Activated T-helper 2 cell treated with anti-CD3 and anti-CD28 coated beads, Interferon-gamma antibody, Interleukin-2, Interleukin-4, amounts not matched to agents 10 μg/mL and 5 μg/mL and 100 μg/mL, durations not matched to agents 14 hours and 24 hours and 36 hours (primary cell): ENCODE results near the gene MAP1LC3A. TPM values are rescaled to one million over a fixed set of nuclear protein-coding genes. Genes with fewer than 3 reads are reported as not detected.
A peak's percentile ranks its signal among the peaks of the same experiment; 100 is the strongest.
"Not testable (repeated sequence)": the region's sequence is repeated elsewhere in the genome, so short reads cannot be mapped to it uniquely, and the experiment has no call there.

Source experiments
- DNase-seq: peaks from one replicate; pipeline ENCODE4 v3.0.0; 2021; ENCODE audit warnings: low spot score
- H3K27ac Mint-ChIP-seq: one replicate; pipeline ENCODE4 v1.8.0; 2021; ENCODE audit warnings: mixed read lengths
- H3K27me3 Mint-ChIP-seq: one replicate; pipeline ENCODE4 v1.8.0; 2021; ENCODE audit warnings: low read depth, mixed read lengths
- H3K36me3 Mint-ChIP-seq: one replicate; pipeline ENCODE4 v1.8.0; 2021; ENCODE audit warnings: low read depth, mixed read lengths
- H3K4me1 Mint-ChIP-seq: one replicate; pipeline ENCODE4 v1.8.0; 2021; ENCODE audit warnings: low read depth, mixed read lengths
- H3K4me3 Mint-ChIP-seq: one replicate; pipeline ENCODE4 v1.8.0; 2021; ENCODE audit warnings: low read depth, mild to moderate bottlenecking, moderate library complexity, mixed read lengths
- H3K9me3 Mint-ChIP-seq: one replicate; pipeline ENCODE4 v1.8.0; 2021; ENCODE audit warnings: mixed read lengths
- intact Hi-C: fragments of 100-400 bp; cut with micrococcal nuclease; formaldehyde crosslinking; loops from one replicate; pipeline ENCODE4 v1.15.1; 2023
- total RNA-seq: library from RNA; stranded (reverse); gene quantifications from 2 replicates; pipeline ENCODE4 v1.2.3, GENCODE V29; 2022

The MAP1LC3A gene
- 2.4 and 3.3 TPM in 2 replicates for total RNA-seq

DNA sequence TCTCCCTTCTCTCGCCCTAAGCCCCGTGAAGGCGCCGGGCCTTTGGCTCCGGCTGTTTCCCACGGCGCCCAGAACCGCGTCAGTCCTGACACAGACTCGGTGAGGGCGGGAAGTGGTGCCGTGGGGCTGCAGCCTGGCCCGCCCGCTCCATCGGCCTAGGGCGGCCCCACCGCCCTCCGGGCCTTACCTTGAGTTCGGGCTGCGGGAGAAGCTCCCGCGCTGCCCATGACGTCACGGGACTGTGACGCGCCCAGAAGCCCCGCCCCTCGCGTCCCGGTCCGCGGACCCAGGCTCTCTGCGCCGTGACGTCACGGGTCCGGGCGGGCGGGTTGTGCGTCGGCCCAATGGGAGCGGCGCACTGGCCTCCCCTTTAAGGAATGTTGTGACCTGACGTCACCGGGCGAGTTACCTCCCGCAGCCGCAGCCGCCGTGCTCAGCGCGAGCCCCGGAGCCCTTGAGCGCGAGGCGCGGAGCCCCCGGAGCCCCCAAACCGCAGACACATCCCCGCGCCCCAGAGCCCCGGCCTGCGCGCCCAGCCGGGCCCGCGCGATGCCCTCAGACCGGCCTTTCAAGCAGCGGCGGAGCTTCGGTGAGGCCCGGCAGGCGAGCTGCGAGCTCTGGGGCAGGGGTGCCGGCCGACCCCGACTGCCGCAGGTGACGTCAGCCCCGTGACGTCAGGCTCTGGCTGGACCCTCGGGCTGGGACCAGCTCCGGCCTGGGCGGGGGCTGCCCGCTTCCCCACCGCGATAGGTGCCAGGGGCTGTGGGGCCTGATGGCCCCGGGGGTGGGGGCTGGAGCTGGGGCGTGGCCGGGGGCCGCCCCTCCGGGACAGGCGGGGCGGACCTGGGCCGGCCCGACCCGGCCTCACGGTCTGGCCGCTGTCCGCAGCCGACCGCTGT, at the start of gene MAP1LC3A:
Gene MAP1LC3A, plus strand, starts transcription at position 399 of the 899 bp plus-strand sequence. Its CDS starts 151 bp downstream, at position 550.
- Mint-ChIP-seq H3K27me3 (no peaks in the 10 kb centered on the region), H3K4me3 (peak within 1 kb of the TSS; percentile 86), H3K36me3 (peaks cover 2% of the 10 kb centered on the region), H3K27ac (peak within 1 kb of the TSS; percentile 84), H3K4me1 (peaks cover 10% of the 10 kb centered on the region), H3K9me3 (no peaks in the 10 kb centered on the region)
- peak; percentile 89 for DNase-seq
- intact Hi-C loops: no loop called here

GRCh38 chr20:34510575-34510974, 47.9 kb upstream of the MAP1LC3A start:
- Mint-ChIP-seq H3K27me3 (no peaks in the 10 kb centered on the region), H3K36me3 (peaks cover 21% of the 10 kb centered on the region)
- intact Hi-C loops: loop anchor here (10.0 kb wide), 1 partner anchor 516 kb away; the partner anchor contains the start of gene RALY

GRCh38 chr20:34511891-34512265, 46.6 kb upstream of the MAP1LC3A start:
- Mint-ChIP-seq H3K9me3 (no peaks in the 10 kb centered on the region), H3K36me3 (peaks cover 18% of the 10 kb centered on the region), H3K27me3 (no peaks in the 10 kb centered on the region), H3K4me3 (no peak overlapping the region), H3K4me1 (peaks cover 9% of the 10 kb centered on the region), H3K27ac (no peak overlapping the region)
- no peak for DNase-seq
- intact Hi-C loops: loop anchor here (10.0 kb wide), 1 partner anchor 517 kb away; the partner anchor contains the start of gene RALY

More at GRCh38 chr20:34510575-34510974, 47.9 kb upstream of the MAP1LC3A start:
- Mint-ChIP-seq H3K9me3 (no peaks in the 10 kb centered on the region), H3K4me3 (no peak overlapping the region), H3K4me1 (peaks cover 9% of the 10 kb centered on the region), H3K27ac (no peak overlapping the region)
- no peak for DNase-seq

DNA sequence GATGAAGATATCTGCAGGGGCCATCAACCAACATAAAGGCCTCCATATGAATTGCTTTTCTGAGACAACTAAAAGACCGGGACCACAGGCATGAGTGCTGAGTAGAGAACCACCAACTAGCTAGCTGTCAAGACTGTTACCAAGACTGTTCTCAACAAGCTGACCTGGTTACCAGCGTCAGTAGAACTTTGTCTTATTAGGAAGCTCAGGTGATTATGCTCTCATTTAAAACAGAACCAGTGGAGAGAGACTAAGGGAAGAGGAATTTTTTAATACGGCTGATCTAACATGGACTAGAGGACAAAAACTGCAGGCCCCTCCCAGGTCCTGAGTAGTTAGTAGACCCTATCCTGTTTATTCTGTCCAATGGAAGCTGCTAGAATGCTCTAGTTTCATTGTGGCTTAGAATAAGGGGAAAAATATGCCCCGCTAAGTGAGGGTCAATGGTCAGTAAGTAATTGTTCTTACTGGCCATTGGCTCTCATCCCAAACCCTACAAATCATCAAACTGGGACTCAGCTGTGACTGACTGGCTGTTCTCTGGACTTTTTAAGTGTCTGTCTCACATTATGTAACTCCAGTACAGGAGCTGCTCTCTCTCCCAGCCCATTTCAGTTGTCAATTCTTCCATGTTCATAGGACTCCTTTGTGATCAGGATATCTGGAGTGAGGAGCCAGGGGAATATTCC, 46.1 kb upstream of the MAP1LC3A start:
- Mint-ChIP-seq H3K27me3 (no peaks in the 10 kb centered on the region), H3K36me3 (peaks cover 17% of the 10 kb centered on the region), H3K27ac (no peak overlapping the region), H3K4me1 (peaks cover 9% of the 10 kb centered on the region), H3K9me3 (no peaks in the 10 kb centered on the region), H3K4me3 (no peak overlapping the region)
- intact Hi-C loops: loop anchor here (10.0 kb wide), 1 partner anchor 518 kb away; the partner anchor contains the start of gene RALY
- no peak for DNase-seq

DNA sequence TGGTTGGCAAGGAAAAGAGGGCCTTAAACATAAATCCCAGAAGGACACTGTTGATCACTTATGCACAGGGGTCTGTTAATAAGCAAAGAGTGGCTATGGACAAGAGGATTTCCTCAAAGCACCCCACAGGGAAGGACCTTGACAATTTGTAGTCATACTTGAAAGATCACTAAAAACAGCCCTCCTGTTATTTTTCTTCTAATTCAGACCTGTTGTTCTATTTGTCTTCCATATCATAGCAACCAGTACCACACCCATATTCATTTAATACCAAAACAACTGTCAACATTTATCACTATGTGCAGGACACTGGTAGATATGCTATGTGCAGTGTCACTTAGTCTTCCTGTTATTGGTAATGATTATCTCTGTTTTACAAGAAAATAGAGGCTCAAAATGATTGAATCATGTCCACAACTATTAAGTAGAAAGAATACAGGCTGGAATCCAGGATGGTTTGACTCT, 45.5 kb upstream of the MAP1LC3A start:
- no peak for DNase-seq
- Mint-ChIP-seq H3K27ac (no peak overlapping the region), H3K27me3 (no peaks in the 10 kb centered on the region), H3K36me3 (peaks cover 15% of the 10 kb centered on the region), H3K4me3 (no peak overlapping the region), H3K4me1 (peaks cover 12% of the 10 kb centered on the region), H3K9me3 (no peaks in the 10 kb centered on the region)
- intact Hi-C loops: loop anchor here (10.0 kb wide), 1 partner anchor 518 kb away; the partner anchor contains the start of gene RALY

DNA sequence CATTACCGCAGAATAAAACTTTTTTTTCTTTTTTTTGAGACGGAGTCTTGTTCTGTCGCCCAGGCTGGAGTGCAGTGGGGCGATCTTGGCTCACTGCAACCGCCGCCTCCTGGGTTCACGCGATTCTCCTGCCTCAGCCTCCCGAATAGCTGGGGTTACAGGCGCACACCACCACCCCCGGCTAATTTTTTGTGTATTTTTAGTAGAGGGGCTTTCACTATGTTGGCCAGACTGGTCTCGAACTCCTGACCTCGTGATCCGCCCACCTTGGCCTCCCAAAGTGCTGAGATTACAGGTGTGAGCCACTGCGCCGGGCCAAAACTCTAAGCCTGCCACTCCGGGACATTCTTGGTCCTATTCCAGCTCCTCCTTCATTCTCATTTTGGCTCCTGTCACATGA, 44.5 kb upstream of the MAP1LC3A start:
- not testable (repeated sequence) for DNase-seq, H3K27ac Mint-ChIP-seq, H3K4me3 Mint-ChIP-seq, H3K27me3 Mint-ChIP-seq, H3K9me3 Mint-ChIP-seq
- Mint-ChIP-seq H3K36me3 (peaks cover 16% of the 10 kb centered on the region), H3K4me1 (peaks cover 20% of the 10 kb centered on the region)
- intact Hi-C loops: loop anchor here (10.0 kb wide), 1 partner anchor 519 kb away; the partner anchor contains the start of gene RALY

- no peaks in the 10 kb centered on the region for H3K9me3 Mint-ChIP-seq
- H3K27ac Mint-ChIP-seq: peak overlapping the region; percentile 96
- no peaks in the 10 kb centered on the region for H3K27me3 Mint-ChIP-seq
- DNase-seq: no peak
- H3K36me3 Mint-ChIP-seq: peaks cover 16% of the 10 kb centered on the region
- H3K4me1 Mint-ChIP-seq: peaks cover 22% of the 10 kb centered on the region
- intact Hi-C loops: loop anchor here (5.0 to 10.0 kb wide), 2 partner anchors 162 to 520 kb away; partner anchors contain the start of genes PIGU and RALY
- H3K4me3 Mint-ChIP-seq: peak overlapping the region; percentile 99
Measured at GRCh38 chr20:34514897-34515483, 43.5 kb upstream of the MAP1LC3A start.

DNA sequence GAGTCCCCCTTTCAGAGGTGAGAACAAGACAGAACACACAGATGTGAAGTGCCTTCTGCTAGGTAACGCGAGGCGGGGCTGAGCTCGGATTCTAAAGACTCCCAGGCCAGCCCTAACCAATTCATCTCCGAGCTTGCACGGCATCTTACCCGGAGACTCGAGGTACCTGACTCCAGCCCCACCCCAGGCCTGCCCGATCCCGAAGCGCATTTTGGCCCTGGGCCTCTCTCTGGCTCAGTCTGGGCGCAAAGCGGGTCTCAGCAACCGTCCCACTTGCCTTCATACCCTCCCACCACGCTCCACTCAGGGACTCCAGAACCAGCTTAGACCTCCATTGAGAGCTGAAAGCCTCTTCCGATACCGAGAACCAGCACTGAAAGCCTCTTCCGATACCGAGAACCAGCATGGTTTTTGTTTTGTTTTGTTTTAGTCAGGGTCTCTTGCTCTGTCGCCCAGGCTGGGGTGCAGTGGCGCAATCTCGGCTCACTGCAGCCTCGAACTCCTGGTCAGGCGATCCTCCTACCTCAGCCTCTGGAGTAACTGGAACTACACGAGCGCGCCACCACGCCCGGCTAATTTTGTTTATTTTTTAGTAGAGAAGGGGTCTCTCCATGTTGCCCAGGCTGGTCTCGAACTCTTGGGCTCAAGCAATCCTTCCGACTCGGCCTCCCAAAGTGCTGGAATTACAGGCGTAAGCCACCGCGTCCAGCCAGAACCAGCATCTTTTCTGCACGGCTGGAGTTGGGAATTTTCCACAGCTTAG, 42.9 kb upstream of the MAP1LC3A start:
- intact Hi-C loops: loop anchor here (1.0 to 10.0 kb wide), 6 partner anchors 153 to 521 kb away; partner anchors contain the start of genes AHCY, ITCH, PIGU and RALY
- Mint-ChIP-seq H3K4me3 (peak overlapping the region; percentile 99), H3K36me3 (peaks cover 18% of the 10 kb centered on the region), H3K4me1 (peaks cover 22% of the 10 kb centered on the region), H3K27me3 (no peaks in the 10 kb centered on the region), H3K27ac (peak overlapping the region; percentile 96), H3K9me3 (no peaks in the 10 kb centered on the region)
- peak; percentile 65 for DNase-seq

DNA sequence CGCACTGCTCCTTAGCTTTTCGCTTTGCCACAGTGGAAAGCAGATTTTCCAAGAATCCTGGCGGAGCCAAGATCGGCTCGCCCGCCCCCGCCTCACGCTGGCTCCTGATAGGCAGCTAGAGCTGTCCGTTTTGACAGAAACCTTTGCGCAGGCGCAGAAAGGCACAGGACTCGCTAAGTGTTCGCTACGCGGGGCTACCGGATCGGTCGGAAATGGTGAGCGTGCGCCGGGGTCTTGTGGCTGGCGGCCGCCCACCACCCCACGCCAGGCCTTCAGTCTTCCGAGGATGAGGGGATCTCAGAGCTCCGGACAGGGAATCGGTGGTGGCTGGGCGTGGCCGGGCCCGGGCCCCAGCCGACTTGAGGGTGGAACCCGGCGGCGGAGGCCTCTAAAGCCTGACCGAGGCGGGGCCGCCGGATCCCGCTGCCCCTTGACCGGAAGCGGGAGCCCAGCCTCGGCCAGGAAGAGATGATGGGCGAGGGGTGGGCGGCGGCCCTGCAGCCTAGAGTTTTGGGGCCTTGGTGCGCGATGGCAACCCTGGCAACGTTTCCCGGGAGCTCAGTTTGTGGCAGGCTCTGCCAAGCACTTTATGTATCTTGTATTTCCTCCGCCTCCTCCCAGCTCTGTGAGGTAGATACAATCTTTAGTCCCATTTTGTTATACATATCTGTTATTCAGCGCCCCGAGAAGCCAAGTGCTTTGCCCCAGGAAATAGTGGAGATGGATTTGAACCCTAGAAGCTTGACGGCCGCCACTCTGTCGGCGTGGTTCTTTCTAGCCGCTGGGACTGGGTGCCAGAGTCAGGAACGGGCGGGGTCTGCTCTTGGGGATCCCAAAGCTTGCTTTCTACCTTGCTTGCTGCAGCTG, 42.0 kb upstream of the MAP1LC3A start, which contains the start of gene DYNLRB1:
Gene DYNLRB1, plus strand, starts transcription at position 176 of the 867 bp plus-strand sequence. Its CDS starts 37 bp downstream, at position 213.
- Mint-ChIP-seq H3K27ac (peak within 1 kb of the TSS; percentile 96), H3K4me3 (peak within 1 kb of the TSS; percentile 99), H3K4me1 (peaks cover 22% of the 10 kb centered on the region), H3K36me3 (peaks cover 18% of the 10 kb centered on the region), H3K9me3 (no peaks in the 10 kb centered on the region), H3K27me3 (no peaks in the 10 kb centered on the region)
- intact Hi-C loops: loop anchor here (1.0 to 10.0 kb wide), 6 partner anchors 154 to 522 kb away; partner anchors contain the start of genes AHCY, ITCH, PIGU and RALY
- DNase-seq: peak; percentile 92

DNA sequence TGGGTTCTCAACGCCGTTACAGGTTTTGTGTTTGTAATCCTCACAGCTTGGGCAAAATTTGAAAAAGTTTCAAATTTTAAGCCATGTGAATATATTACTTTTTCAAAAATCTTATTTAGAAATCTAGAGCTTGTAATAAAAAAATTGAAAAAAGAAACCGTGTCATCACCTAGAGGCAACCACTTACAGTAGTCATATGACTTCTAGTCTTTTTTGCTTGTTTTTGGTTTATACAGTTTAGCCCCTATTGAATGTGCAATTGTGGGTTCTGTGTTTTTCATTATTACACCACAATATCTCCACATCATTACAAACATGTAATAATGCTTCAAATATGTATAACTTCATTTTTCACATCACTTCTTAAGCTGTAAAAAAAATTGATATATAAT, 41.4 kb upstream of the MAP1LC3A start:
- intact Hi-C loops: loop anchor here (2.0 to 10.0 kb wide), 4 partner anchors 154 to 522 kb away; partner anchors contain the start of genes AHCY, ITCH, PIGU and RALY
- H3K9me3 Mint-ChIP-seq: no peaks in the 10 kb centered on the region
- H3K27ac Mint-ChIP-seq: peak overlapping the region; percentile 96
- peaks cover 21% of the 10 kb centered on the region for H3K36me3 Mint-ChIP-seq
- peak overlapping the region; percentile 99 for H3K4me3 Mint-ChIP-seq
- peaks cover 24% of the 10 kb centered on the region for H3K4me1 Mint-ChIP-seq
- H3K27me3 Mint-ChIP-seq: no peaks in the 10 kb centered on the region
- no peak for DNase-seq

GRCh38 chr20:34518863-34519262, 39.7 kb upstream of the MAP1LC3A start:
- H3K4me3 Mint-ChIP-seq, H3K27me3 Mint-ChIP-seq, H3K9me3 Mint-ChIP-seq, H3K27ac Mint-ChIP-seq, DNase-seq: not testable (repeated sequence)
- Mint-ChIP-seq H3K36me3 (peaks cover 18% of the 10 kb centered on the region), H3K4me1 (peaks cover 23% of the 10 kb centered on the region)
- intact Hi-C loops: loop anchor here (5.0 to 10.0 kb wide), 2 partner anchors 158 to 524 kb away; partner anchors contain the start of genes PIGU and RALY
